ENCODE results near the gene AOPEP.

AOPEP gene

GRCh38 chr9:95025213-95026147 lies 299.0 kb downstream of the AOPEP start:
- no peak for DNase-seq

- DNase-seq: no peak
Observed at GRCh38 chr9:95026148-95026524, 299.6 kb downstream of the AOPEP start.

GRCh38 chr9:95027914-95028852 lies 301.7 kb downstream of the AOPEP start:
- no peak for DNase-seq

GRCh38 chr9:95028853-95029219 lies 302.3 kb downstream of the AOPEP start:
- peak in 1 of 2 experiments; percentile 54 for DNase-seq

- DNase-seq: no peak
Observed at GRCh38 chr9:95029288-95029687, 302.8 kb downstream of the AOPEP start.

- DNase-seq: no peak
Observed at GRCh38 chr9:95029720-95030119, 303.2 kb downstream of the AOPEP start.

- no peak for DNase-seq
Observed at GRCh38 chr9:95030344-95030743, 303.8 kb downstream of the AOPEP start.

- DNase-seq: no peak
Observed at GRCh38 chr9:95030920-95031642, 304.6 kb downstream of the AOPEP start.

GRCh38 chr9:95031711-95032461 lies 305.4 kb downstream of the AOPEP start:
- DNase-seq: peak in 1 of 2 experiments; percentile 45

GRCh38 chr9:95032580-95033341 lies 306.3 kb downstream of the AOPEP start:
- DNase-seq: no peak

- DNase-seq: no peak
Observed at GRCh38 chr9:95035846-95036245, 309.3 kb downstream of the AOPEP start.

GRCh38 chr9:95036676-95037075 lies 310.2 kb downstream of the AOPEP start:
- DNase-seq: no peak

GRCh38 chr9:95037789-95038521 lies 311.5 kb downstream of the AOPEP start:
- no peak for DNase-seq

- DNase-seq: no peak
Observed at GRCh38 chr9:95038666-95039065, 312.2 kb downstream of the AOPEP start.

- DNase-seq: no peak
Observed at GRCh38 chr9:95040106-95040505, 313.6 kb downstream of the AOPEP start.

GRCh38 chr9:95043826-95044225 lies 317.3 kb downstream of the AOPEP start:
- DNase-seq: no peak

- DNase-seq: no peak
Observed at GRCh38 chr9:95044731-95045508, 318.4 kb downstream of the AOPEP start.

GRCh38 chr9:95045751-95046150 lies 319.3 kb downstream of the AOPEP start:
- no peak for DNase-seq

- no peak for DNase-seq
Observed at GRCh38 chr9:95047452-95048224, 321.1 kb downstream of the AOPEP start.
